ENCODE measurements around the gene PLEKHG4.

PLEKHG4 gene

DNA sequence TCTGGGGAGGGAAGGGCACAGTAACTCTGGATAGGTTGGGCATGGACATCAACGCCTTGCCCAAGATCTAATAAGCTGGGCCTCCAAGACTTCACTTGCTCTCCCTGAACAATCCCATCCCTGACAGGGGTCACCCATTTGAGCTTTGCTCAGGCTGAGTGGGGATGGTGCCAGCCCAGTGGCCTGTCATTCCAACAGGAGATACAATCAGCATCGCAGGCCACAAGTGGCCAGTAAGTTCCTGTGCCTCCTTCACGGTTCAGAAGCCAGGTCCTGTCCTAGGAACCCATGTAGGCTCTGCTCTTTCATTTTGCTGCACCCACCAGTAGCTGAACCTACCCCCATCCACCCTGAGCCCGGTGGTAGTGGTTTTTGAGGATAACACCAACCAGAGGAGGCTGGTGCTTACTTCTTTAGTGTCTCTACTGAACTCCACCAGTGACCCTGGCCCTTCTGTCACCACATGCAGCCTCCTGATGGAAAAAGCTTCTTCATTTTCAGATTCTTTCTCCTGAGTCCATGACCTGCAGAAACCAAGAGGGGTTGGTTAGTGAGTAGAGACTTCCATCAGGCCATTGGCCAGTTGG, 14.9 kb downstream of the PLEKHG4 start:
- Histone ChIP-seq H3K18ac (ENCODE audit: low read depth in 1 of 2, low read length in 2 of 2) (no peak overlapping the region), H2AFZ (ENCODE audit: low read depth, low read length) (no peak overlapping the region), H3K36me3 (ENCODE audit: control insufficient read depth in 1 of 2, insufficient read depth in 2 of 2, low read depth in 1 of 2, low read length in 2 of 2) (peaks cover 0 to 29% of the 10 kb centered on the region in 2 experiments), H3K23ac (ENCODE audit: low read length in 2 of 2) (peak overlapping the region in 1 of 2 experiments; percentile 29), H2BK12ac (ENCODE audit: low read length in 2 of 2) (no peak overlapping the region), H2BK15ac (ENCODE audit: low read depth, poor library complexity, severe bottlenecking) (no peak overlapping the region), H3K4me2 (ENCODE audit: low read length, poor library complexity, severe bottlenecking) (no peak overlapping the region), H2AK5ac (ENCODE audit: low read length, severe bottlenecking) (no peak overlapping the region), H4K91ac (ENCODE audit: low read length) (no peak overlapping the region), H3K9ac (ENCODE audit: low read length) (no peak overlapping the region), H4K8ac (ENCODE audit: low read length) (no peak overlapping the region), H3K4me1 (ENCODE audit: control insufficient read depth, insufficient read depth, low read depth, low read length) (peaks cover 2% of the 10 kb centered on the region), H3K4ac (ENCODE audit: low read depth in 1 of 2, low read length in 2 of 2) (no peak overlapping the region), H3K4me3 (ENCODE audit: insufficient read depth in 1 of 2, low read depth in 1 of 2, low read length in 2 of 2) (no peak overlapping the region), H3K27me3 (ENCODE audit: control insufficient read depth in 1 of 2, insufficient read depth in 1 of 2, low read length in 2 of 2) (peaks cover 0 to 45% of the 10 kb centered on the region in 2 experiments), H3K14ac (ENCODE audit: low read length in 2 of 2) (no peak overlapping the region), H3K79me1 (replicated peaks; ENCODE audit: low read length, poor library complexity, severe bottlenecking) (no peaks in the 10 kb centered on the region), H2BK120ac (ENCODE audit: low read depth, low read length) (no peak overlapping the region), H2BK5ac (ENCODE audit: low read depth, low read length, poor library complexity, severe bottlenecking) (no peak overlapping the region), H3K9me3 (ENCODE audit: control insufficient read depth, low read length) (no peaks in the 10 kb centered on the region), H3K27ac (ENCODE audit: low read length, poor library complexity, severe bottlenecking) (no peak overlapping the region)
- 92% methylated on average over 3 of the region's 4 CpGs for WGBS
- no peak for DNase-seq

DNA sequence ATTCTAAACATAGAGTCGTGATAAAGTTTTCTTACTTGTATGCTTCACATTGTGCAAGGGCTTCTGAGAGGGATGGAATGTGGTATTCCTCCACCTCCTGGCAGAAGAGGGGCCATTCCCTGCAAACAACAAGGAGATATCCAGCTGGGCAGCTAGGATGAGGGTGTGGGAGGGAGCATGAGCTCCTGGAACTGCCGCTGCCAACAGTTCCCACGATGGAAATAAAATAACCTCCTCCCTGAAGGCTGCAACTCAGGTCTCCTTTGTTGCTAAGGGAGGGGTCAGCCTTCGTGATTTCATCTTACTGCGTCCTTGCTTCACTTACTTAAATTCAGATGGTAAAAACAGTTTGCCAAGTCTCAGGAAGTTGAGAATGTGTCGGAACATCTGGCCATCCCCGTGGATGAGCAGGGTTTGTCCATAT, 15.6 kb downstream of the PLEKHG4 start:
- Histone ChIP-seq H3K4me1 (ENCODE audit: control insufficient read depth, insufficient read depth, low read depth, low read length) (peaks cover 2% of the 10 kb centered on the region), H3K27ac (ENCODE audit: low read length, poor library complexity, severe bottlenecking) (no peak overlapping the region), H2BK120ac (ENCODE audit: low read depth, low read length) (no peak overlapping the region), H4K91ac (ENCODE audit: low read length) (no peak overlapping the region), H2BK5ac (ENCODE audit: low read depth, low read length, poor library complexity, severe bottlenecking) (no peak overlapping the region), H3K4me2 (ENCODE audit: low read length, poor library complexity, severe bottlenecking) (no peak overlapping the region), H2AK5ac (ENCODE audit: low read length, severe bottlenecking) (no peak overlapping the region), H2AFZ (ENCODE audit: low read depth, low read length) (no peak overlapping the region), H3K27me3 (ENCODE audit: control insufficient read depth in 1 of 2, insufficient read depth in 1 of 2, low read length in 2 of 2) (peaks cover 0 to 48% of the 10 kb centered on the region in 2 experiments), H3K4ac (ENCODE audit: low read depth in 1 of 2, low read length in 2 of 2) (no peak overlapping the region), H3K9me3 (ENCODE audit: control insufficient read depth, low read length) (no peaks in the 10 kb centered on the region), H3K4me3 (ENCODE audit: insufficient read depth in 1 of 2, low read depth in 1 of 2, low read length in 2 of 2) (no peak overlapping the region), H2BK12ac (ENCODE audit: low read length in 2 of 2) (peak overlapping the region in 1 of 2 experiments; percentile 2), H2BK15ac (ENCODE audit: low read depth, poor library complexity, severe bottlenecking) (no peak overlapping the region), H3K14ac (ENCODE audit: low read length in 2 of 2) (no peak overlapping the region), H4K8ac (ENCODE audit: low read length) (no peak overlapping the region), H3K18ac (ENCODE audit: low read depth in 1 of 2, low read length in 2 of 2) (peak overlapping the region in 1 of 2 experiments; percentile 37), H3K36me3 (ENCODE audit: control insufficient read depth in 1 of 2, insufficient read depth in 2 of 2, low read depth in 1 of 2, low read length in 2 of 2) (peaks cover 0 to 23% of the 10 kb centered on the region in 2 experiments), H3K9ac (ENCODE audit: low read length) (no peak overlapping the region), H3K23ac (ENCODE audit: low read length in 2 of 2) (no peak overlapping the region), H3K79me1 (replicated peaks; ENCODE audit: low read length, poor library complexity, severe bottlenecking) (no peaks in the 10 kb centered on the region)
- DNase-seq, result peak; percentile 37
- 82% methylated on average over 7 of the region's 7 CpGs for WGBS

DNA sequence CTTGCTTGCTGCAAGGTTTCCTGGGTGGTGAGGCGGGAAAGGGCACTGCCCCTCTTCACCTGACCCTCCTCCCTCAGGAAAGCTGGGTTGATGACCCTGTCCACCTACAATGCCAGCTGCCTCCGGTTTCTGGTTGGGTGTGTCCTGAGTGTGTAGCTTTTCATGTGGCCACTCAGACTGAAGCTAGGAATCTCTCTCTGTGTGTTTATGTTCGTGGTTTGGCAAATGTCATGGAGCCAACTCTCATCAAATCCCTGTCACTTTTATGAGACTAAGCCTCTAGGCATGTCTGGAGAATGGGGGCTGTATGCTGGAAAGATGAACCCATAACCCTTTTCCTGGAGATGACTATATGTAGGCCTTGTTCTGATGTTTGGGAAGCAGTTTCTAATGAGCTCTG, 17.1 kb downstream of the PLEKHG4 start:
- Histone ChIP-seq H2BK5ac (ENCODE audit: low read depth, low read length, poor library complexity, severe bottlenecking) (no peak overlapping the region), H3K9ac (ENCODE audit: low read length) (no peak overlapping the region), H3K18ac (ENCODE audit: low read depth in 1 of 2, low read length in 2 of 2) (no peak overlapping the region), H3K36me3 (ENCODE audit: control insufficient read depth in 1 of 2, insufficient read depth in 2 of 2, low read depth in 1 of 2, low read length in 2 of 2) (peaks cover 0 to 11% of the 10 kb centered on the region in 2 experiments), H4K8ac (ENCODE audit: low read length) (peak overlapping the region; percentile 5), H3K27ac (ENCODE audit: low read length, poor library complexity, severe bottlenecking) (no peak overlapping the region), H2AFZ (ENCODE audit: low read depth, low read length) (no peak overlapping the region), H3K4me3 (ENCODE audit: insufficient read depth in 1 of 2, low read depth in 1 of 2, low read length in 2 of 2) (no peak overlapping the region), H3K79me1 (replicated peaks; ENCODE audit: low read length, poor library complexity, severe bottlenecking) (no peaks in the 10 kb centered on the region), H3K23ac (ENCODE audit: low read length in 2 of 2) (no peak overlapping the region), H3K9me3 (ENCODE audit: control insufficient read depth, low read length) (no peaks in the 10 kb centered on the region), H2BK12ac (ENCODE audit: low read length in 2 of 2) (peak overlapping the region in 1 of 2 experiments; percentile 69), H3K27me3 (ENCODE audit: control insufficient read depth in 1 of 2, insufficient read depth in 1 of 2, low read length in 2 of 2) (peaks cover 0 to 53% of the 10 kb centered on the region in 2 experiments), H3K14ac (ENCODE audit: low read length in 2 of 2) (no peak overlapping the region), H4K91ac (ENCODE audit: low read length) (peak overlapping the region; percentile 56), H3K4me1 (ENCODE audit: control insufficient read depth, insufficient read depth, low read depth, low read length) (peaks cover 2% of the 10 kb centered on the region), H2AK5ac (ENCODE audit: low read length, severe bottlenecking) (no peak overlapping the region), H3K4ac (ENCODE audit: low read depth in 1 of 2, low read length in 2 of 2) (no peak overlapping the region), H2BK15ac (ENCODE audit: low read depth, poor library complexity, severe bottlenecking) (no peak overlapping the region), H2BK120ac (ENCODE audit: low read depth, low read length) (no peak overlapping the region), H3K4me2 (ENCODE audit: low read length, poor library complexity, severe bottlenecking) (no peak overlapping the region)
- WGBS, result 0% methylated on average over 1 of the region's 3 CpGs
- DNase-seq, result peak; percentile 80

DNA sequence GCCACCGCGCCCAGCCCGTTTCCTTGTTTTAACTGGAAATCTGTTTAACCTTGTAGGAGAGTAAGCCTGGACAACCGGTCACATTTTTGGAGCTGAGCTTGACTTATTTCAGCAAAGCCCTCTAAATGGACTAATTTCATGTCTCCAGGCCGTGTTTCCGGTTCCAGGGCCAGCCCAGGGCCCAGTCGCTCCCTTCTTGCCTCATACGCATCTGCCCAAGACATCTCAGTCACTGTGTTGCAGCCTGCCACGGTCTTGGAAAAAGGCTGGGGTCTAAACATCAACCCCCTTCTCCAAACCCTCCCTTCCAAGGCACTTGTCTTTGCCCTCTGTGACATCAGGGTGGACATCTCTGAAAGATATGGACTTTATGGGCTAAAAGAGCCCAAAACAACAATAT, 18.9 kb downstream of the PLEKHG4 start:
- Histone ChIP-seq H3K14ac (ENCODE audit: low read length in 2 of 2) (no peak overlapping the region), H3K23ac (ENCODE audit: low read length in 2 of 2) (no peak overlapping the region), H3K9me3 (ENCODE audit: control insufficient read depth, low read length) (no peaks in the 10 kb centered on the region), H2AK5ac (ENCODE audit: low read length, severe bottlenecking) (no peak overlapping the region), H4K8ac (ENCODE audit: low read length) (no peak overlapping the region), H2BK120ac (ENCODE audit: low read depth, low read length) (no peak overlapping the region), H2BK15ac (ENCODE audit: low read depth, poor library complexity, severe bottlenecking) (no peak overlapping the region), H3K18ac (ENCODE audit: low read depth in 1 of 2, low read length in 2 of 2) (peak overlapping the region in 1 of 2 experiments; percentile 55), H2AFZ (ENCODE audit: low read depth, low read length) (no peak overlapping the region), H2BK12ac (ENCODE audit: low read length in 2 of 2) (peak overlapping the region in 1 of 2 experiments; percentile 37), H3K4me2 (ENCODE audit: low read length, poor library complexity, severe bottlenecking) (no peak overlapping the region), H2BK5ac (ENCODE audit: low read depth, low read length, poor library complexity, severe bottlenecking) (no peak overlapping the region), H3K36me3 (ENCODE audit: control insufficient read depth in 1 of 2, insufficient read depth in 2 of 2, low read depth in 1 of 2, low read length in 2 of 2) (no peaks in the 10 kb centered on the region), H3K27me3 (ENCODE audit: control insufficient read depth in 1 of 2, insufficient read depth in 1 of 2, low read length in 2 of 2) (peaks cover 0 to 42% of the 10 kb centered on the region in 2 experiments), H3K79me1 (replicated peaks; ENCODE audit: low read length, poor library complexity, severe bottlenecking) (no peaks in the 10 kb centered on the region), H3K4me1 (ENCODE audit: control insufficient read depth, insufficient read depth, low read depth, low read length) (peaks cover 4% of the 10 kb centered on the region), H4K91ac (ENCODE audit: low read length) (no peak overlapping the region), H3K27ac (ENCODE audit: low read length, poor library complexity, severe bottlenecking) (no peak overlapping the region), H3K4me3 (ENCODE audit: insufficient read depth in 1 of 2, low read depth in 1 of 2, low read length in 2 of 2) (no peak overlapping the region), H3K9ac (ENCODE audit: low read length) (no peak overlapping the region), H3K4ac (ENCODE audit: low read depth in 1 of 2, low read length in 2 of 2) (no peak overlapping the region)
- 97% methylated on average over 8 of the region's 9 CpGs for WGBS
- no peak for DNase-seq

All from mesenchymal stem cell (in vitro differentiated cells and primary cell).